Spleen (tissue), 11 donors: ENCODE data around the gene TMSB4Y. TPM values are rescaled to one million over a fixed set of nuclear protein-coding genes. Genes with fewer than 3 reads are reported as not detected.

Experiments
- DNase-seq: peaks from one replicate; pipeline ENCODE4 v3.0.0-alpha.2; 2020
- H3K27ac ChIP-seq, 8 donors: fragments of 200-600 bp; sonication (generic) in 7 of 8; 1 replicate in 4 of 8; 2 replicates in 4 of 8; pipeline versions ENCODE4 v1.5.0 to v1.8.0; 2016 to 2021; ENCODE audit warnings: inconsistent platforms in 4 of 8, mild to moderate bottlenecking in 4 of 8, moderate library complexity in 1 of 8
- H3K27me3 ChIP-seq, 7 donors: fragments of 200-600 bp; sonication (generic) in 6 of 7; replicated peaks in 1 of 7; 1 replicate in 4 of 7; 2 replicates in 3 of 7; pipeline versions ENCODE4 v1.5.0 to v1.8.0; 2016 to 2021; ENCODE audit warnings: inconsistent platforms in 3 of 7, mild to moderate bottlenecking in 1 of 7
- H3K36me3 ChIP-seq, 6 donors: fragments of 200-600 bp; sonication (generic) in 5 of 6; 1 replicate in 4 of 6; 2 replicates in 2 of 6; pipeline versions ENCODE4 v1.5.0 to v1.8.0; 2016 to 2021; ENCODE audit warnings: inconsistent platforms in 2 of 6
- H3K4me1 ChIP-seq, 6 donors: fragments of 200-600 bp; sonication (generic) in 5 of 6; 1 replicate in 3 of 6; 2 replicates in 3 of 6; pipeline versions ENCODE4 v1.5.0 to v1.8.0; 2016 to 2021; ENCODE audit warnings: inconsistent platforms in 3 of 6
- H3K4me3 ChIP-seq, 8 donors: fragments of 200-600 bp; sonication (generic) in 7 of 8; 1 replicate in 4 of 8; 2 replicates in 4 of 8; pipeline versions ENCODE4 v1.5.0 to v1.8.0; 2016 to 2021; ENCODE audit warnings: inconsistent platforms in 4 of 8, mild to moderate bottlenecking in 4 of 8, moderate library complexity in 2 of 8
- H3K9me3 ChIP-seq, 8 donors: fragments of 200-600 bp; sonication (generic) in 7 of 8; 1 replicate in 4 of 8; 2 replicates in 4 of 8; pipeline versions ENCODE4 v1.5.0 to v1.8.0; 2016 to 2021; ENCODE audit warnings: inconsistent platforms in 4 of 8
- POLR2A ChIP-seq, 3 donors: fragments of 450-650 bp; IDR thresholded peaks; one replicate each; pipeline ENCODE4 v1.5.1; 2017; ENCODE audit warnings: antibody characterized with exemption in 3 of 3, mild to moderate bottlenecking in 1 of 3
- POLR2AphosphoS5 ChIP-seq, 3 donors: sonication (generic); formaldehyde crosslinking; IDR thresholded peaks; one replicate each; pipeline ENCODE4 v1.5.1; 2017; ENCODE audit warnings: antibody characterized with exemption in 3 of 3
- WGBS, 5 donors: extraction: QIAGEN DNeasy Blood & Tissue Kit in 3 of 5; methylation state at CpG; one replicate each; pipeline versions ENCODE4 v1.1.5 to v1.1.7; 2013 to 2018; 5-methylcytosine and 5-hydroxymethylcytosine counted together
- intact Hi-C: fragments of 100-400 bp; cut with DNase I; formaldehyde crosslinking; loops from one replicate; pipeline ENCODE4 v1.15.0; 2023; ENCODE audit warnings: low total_unique reads
- polyA plus RNA-seq, 3 donors: library from polyadenylated mRNA; stranded (reverse); fragments of 200-250 nt; gene quantifications; one replicate each; pipeline ENCODE4 v1.2.1, GENCODE V29; 2013
- total RNA-seq, 7 donors: library from RNA; depleted of rRNA in 3 of 7; stranded (reverse); fragments of >200 nt in 3 of 7; fragmentation: NEBNext Ultra II Directional in 4 of 7; extraction: Animal tissue kit (Norgen Biotek cat#: 25700) in 4 of 7; gene quantifications; one replicate each; pipeline versions ENCODE4 v1.1.0 to v1.2.1, GENCODE V29; 2016 to 2021
- TF ChIP-seq, protein P1 (sequence below), 11 experiments: fragments of 200-600 bp in 7 of 11; fragments of 450-650 bp in 4 of 11; sonication (generic) in 4 of 11; IDR thresholded peaks in 8 of 11; conservative IDR thresholded peaks in 3 of 11; 1 replicate in 7 of 11; 2 replicates in 4 of 11; pipeline versions ENCODE4 v1.4.0 to v1.8.0; 2016 to 2021; ENCODE audit warnings: antibody characterized with exemption in 11 of 11, inconsistent platforms in 4 of 11, mild to moderate bottlenecking in 1 of 11
- donor health status: healthy with polysubstance abuse.
- donor health status: DM: no; HTN: no; CAD: no; lungs with moderate emphysema.
- donor health status: DM: no; HTN: no; CAD: no.
- donor health status: Bipolar disorder and iron deficiency.
- donor health status: healthy.
- donor health status: DM: no; HTN: no; CAD: no.
- donor health status: DM: yes; HTN: yes; CAD: no.

TMSB4Y gene
- total and polyA plus RNA-seq, 10 donors, result 2.0 to 3.8 (median 2.6) TPM; not detected in 6

DNA sequence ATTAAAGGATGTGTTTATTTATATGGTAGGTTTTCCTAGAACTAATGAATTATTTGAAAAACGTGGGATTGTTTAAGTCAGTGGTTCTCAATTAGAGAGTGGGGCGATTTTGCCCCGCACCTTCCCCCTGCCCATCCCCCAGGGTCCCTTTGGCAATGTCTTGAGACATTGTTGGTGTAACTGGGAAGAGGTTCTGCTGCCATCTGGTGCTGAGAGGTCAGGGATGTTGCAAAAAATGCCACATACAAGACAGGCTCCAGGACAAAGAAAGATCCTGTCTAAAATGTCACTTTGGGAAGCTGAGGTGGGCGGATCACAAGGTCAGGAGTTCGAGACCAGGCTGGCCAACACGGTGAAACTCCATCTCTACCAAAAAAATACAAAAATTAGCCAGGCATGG lies 25.8 kb downstream of the TMSB4Y start:
- no peak overlapping the region for H3K27ac ChIP-seq
- no peaks in the 10 kb centered on the region for H3K4me1 ChIP-seq
- no peaks in the 10 kb centered on the region for H3K9me3 ChIP-seq
- no peak for TF ChIP-seq POLR2AphosphoS5 (IDR thresholded peaks at IDR 0.05)
- TF ChIP-seq, protein P1, sequence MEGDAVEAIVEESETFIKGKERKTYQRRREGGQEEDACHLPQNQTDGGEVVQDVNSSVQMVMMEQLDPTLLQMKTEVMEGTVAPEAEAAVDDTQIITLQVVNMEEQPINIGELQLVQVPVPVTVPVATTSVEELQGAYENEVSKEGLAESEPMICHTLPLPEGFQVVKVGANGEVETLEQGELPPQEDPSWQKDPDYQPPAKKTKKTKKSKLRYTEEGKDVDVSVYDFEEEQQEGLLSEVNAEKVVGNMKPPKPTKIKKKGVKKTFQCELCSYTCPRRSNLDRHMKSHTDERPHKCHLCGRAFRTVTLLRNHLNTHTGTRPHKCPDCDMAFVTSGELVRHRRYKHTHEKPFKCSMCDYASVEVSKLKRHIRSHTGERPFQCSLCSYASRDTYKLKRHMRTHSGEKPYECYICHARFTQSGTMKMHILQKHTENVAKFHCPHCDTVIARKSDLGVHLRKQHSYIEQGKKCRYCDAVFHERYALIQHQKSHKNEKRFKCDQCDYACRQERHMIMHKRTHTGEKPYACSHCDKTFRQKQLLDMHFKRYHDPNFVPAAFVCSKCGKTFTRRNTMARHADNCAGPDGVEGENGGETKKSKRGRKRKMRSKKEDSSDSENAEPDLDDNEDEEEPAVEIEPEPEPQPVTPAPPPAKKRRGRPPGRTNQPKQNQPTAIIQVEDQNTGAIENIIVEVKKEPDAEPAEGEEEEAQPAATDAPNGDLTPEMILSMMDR (IDR thresholded peaks at IDR 0.05 in 8 of 11, conservative IDR thresholded peaks at IDR 0.05 in 3 of 11), result no peak
- no peak for TF ChIP-seq POLR2A (IDR thresholded peaks at IDR 0.05)
- no peaks in the 10 kb centered on the region for H3K27me3 ChIP-seq
- intact Hi-C loops, result no loop called here
- no peaks in the 10 kb centered on the region for H3K36me3 ChIP-seq
- no peak for DNase-seq
- WGBS, 5 donors, result 66 to 80% (median 76%) methylated on average over 6 of the region's 6 CpGs; no CpG with 5 or more reads in 2 of the 5 donors
- H3K4me3 ChIP-seq, result no peak overlapping the region

GRCh38 chrY:13738618-13739017 lies 34.9 kb downstream of the TMSB4Y start:
- Histone ChIP-seq H3K4me3 (no peak overlapping the region), H3K9me3 (no peaks in the 10 kb centered on the region), H3K36me3 (no peaks in the 10 kb centered on the region), H3K4me1 (no peaks in the 10 kb centered on the region), H3K27ac (no peak overlapping the region), H3K27me3 (no peaks in the 10 kb centered on the region)
- TF ChIP-seq POLR2A (IDR thresholded peaks at IDR 0.05), result no peak
- TF ChIP-seq, protein P1 (IDR thresholded peaks at IDR 0.05 in 8 of 11, conservative IDR thresholded peaks at IDR 0.05 in 3 of 11), result peak in 4 of 11 experiments; percentile 42 to 59 (median 54)
- 20 to 25% (median 25%) methylated on average over 10 of the region's 10 CpGs; no CpG with 5 or more reads in 2 of the 5 donors for WGBS, 5 donors
- intact Hi-C loops, result no loop called here
- no peak for DNase-seq

DNA sequence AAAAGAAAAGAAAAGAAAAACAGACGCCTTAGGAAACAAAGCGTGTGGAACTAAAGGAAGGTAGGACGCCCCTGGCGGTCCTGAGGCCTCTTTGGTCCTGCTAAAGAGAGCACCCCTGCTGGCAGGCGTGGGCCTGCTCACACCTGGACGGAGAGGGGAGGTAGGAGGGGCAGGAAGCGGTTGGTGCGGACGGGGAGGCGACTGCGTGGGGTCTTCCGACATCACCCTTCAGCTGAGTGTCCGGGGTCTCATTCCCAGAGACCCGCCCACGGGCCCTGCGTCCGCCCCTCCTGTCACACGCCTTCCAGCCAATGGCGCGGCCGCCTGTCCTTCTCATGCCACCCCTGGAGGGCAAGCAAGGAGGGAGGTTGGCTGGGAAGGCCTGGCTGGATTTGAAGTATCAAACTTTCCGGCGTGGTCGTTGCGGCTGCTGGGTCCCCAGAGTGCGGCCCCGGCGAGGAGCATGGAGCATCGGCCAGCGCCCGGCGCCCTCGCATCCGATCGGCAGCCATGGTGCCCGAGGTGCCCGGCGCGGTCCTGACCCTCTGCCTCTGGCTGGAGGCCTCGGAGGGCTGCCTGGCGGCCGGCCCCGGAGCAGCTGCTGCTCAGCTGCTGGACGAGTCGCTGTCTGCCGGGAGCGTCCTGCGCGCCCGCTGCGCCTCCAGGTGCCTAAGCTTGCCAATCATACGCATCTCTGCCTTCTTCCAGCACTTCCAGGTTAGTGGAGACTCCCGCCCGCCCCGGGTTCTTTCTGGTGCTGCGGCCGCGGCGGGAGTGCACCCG lies 47.8 kb downstream of the TMSB4Y start:
- DNase-seq, result no peak
- no peaks in the 10 kb centered on the region for H3K36me3 ChIP-seq
- TF ChIP-seq POLR2AphosphoS5 (IDR thresholded peaks at IDR 0.05), result no peak
- no peak for TF ChIP-seq POLR2A (IDR thresholded peaks at IDR 0.05)
- TF ChIP-seq, protein P1 (IDR thresholded peaks at IDR 0.05 in 8 of 11, conservative IDR thresholded peaks at IDR 0.05 in 3 of 11), result peak in 3 of 11 experiments; percentile 28 to 50 (median 48)
- H3K27ac ChIP-seq, result peak overlapping the region in 2 of 8 donors; percentile 23 to 41
- no peaks in the 10 kb centered on the region for H3K27me3 ChIP-seq
- 0 to 3% (median 0%) methylated on average over 12 to 60 of the region's 60 CpGs; no CpG with 5 or more reads in 2 of the 5 donors for WGBS, 5 donors
- peaks cover 0 to 31% (median 0%) of the 10 kb centered on the region in 6 donors for H3K4me1 ChIP-seq
- intact Hi-C loops, result no loop called here
- peak overlapping the region in 3 of 8 donors; percentile 32 to 54 (median 53) for H3K4me3 ChIP-seq
- no peaks in the 10 kb centered on the region for H3K9me3 ChIP-seq

DNA sequence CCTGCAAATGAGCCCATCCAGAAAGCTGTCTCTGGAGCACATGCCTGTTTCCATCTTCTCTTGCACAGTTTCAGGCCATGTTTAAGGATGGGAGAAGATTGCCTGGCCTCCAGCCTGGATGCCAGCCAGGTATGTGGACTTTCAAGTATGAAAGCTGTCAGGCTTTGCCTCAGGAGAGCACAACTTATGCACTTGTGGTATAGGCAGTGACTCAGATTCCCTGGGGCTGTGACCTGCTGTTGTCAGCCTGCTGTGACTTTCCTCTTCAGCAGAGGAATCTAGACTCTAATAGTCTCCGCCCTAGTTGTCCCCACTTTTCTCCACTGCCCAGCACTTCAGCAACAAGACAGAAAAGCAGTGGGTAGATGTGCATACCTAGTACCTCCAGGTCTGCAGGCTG lies 51.0 kb downstream of the TMSB4Y start:
- 91 to 93% methylated on average over 1 of the region's 1 CpG; no CpG with 5 or more reads in 3 of the 5 donors for WGBS, 5 donors
- Histone ChIP-seq H3K36me3 (no peaks in the 10 kb centered on the region), H3K4me3 (no peak overlapping the region), H3K27me3 (no peaks in the 10 kb centered on the region), H3K9me3 (no peaks in the 10 kb centered on the region), H3K27ac (peak overlapping the region in 2 of 8 donors; percentile 30 to 38), H3K4me1 (peaks cover 0 to 31% (median 0%) of the 10 kb centered on the region in 6 donors)
- TF ChIP-seq POLR2AphosphoS5 (IDR thresholded peaks at IDR 0.05) (no peak), POLR2A (IDR thresholded peaks at IDR 0.05) (no peak)
- TF ChIP-seq, protein P1 (IDR thresholded peaks at IDR 0.05 in 8 of 11, conservative IDR thresholded peaks at IDR 0.05 in 3 of 11), result no peak
- intact Hi-C loops, result no loop called here
- no peak for DNase-seq
